ENCODE results near the gene ANKK1.

DNA sequence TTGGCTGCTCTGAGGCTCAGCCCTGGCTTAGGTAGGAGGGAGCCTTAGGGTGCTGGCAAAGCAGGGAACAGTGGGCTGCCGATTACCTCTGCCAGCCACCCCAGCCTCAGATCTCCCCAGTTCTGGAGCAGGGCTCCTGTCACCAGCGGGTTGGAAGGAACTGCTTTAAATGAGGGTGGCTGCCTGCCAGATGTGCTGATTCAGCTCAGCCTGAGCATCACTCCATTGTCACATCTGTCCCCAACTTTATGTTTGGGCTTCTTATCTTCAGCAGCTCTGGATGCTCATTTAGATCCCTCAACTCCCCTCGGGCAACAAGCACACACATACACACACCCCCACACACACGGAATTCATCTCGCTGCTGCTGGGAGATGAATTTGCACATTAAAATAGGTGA lies 16.9 kb upstream of the ANKK1 start:
- no peak for TF ChIP-seq FOSL1 (IDR thresholded peaks at IDR 0.05; ENCODE audit: low read depth)
- TF ChIP-seq REST (IDR thresholded peaks at IDR 0.05; ENCODE audit: low read depth), result no peak
- no peak for TF ChIP-seq POLR2A (IDR thresholded peaks at IDR 0.05; ENCODE audit: borderline replicate concordance, extremely low read depth, insufficient read depth, insufficient read length)
- no peak for TF ChIP-seq EGR1 (IDR thresholded peaks at IDR 0.05; ENCODE audit: low read depth)
- no peak for TF ChIP-seq RAD21 (IDR thresholded peaks at IDR 0.05; ENCODE audit: low read depth)
- TF ChIP-seq CTCF (IDR thresholded peaks at IDR 0.05 in 2 of 3, conservative IDR thresholded peaks at IDR 0.05 in 1 of 3; ENCODE audit: borderline replicate concordance in 1 of 3, insufficient read depth in 1 of 3, low read depth in 2 of 3, low read length in 2 of 3), result no peak
- TF ChIP-seq EZH2 (IDR thresholded peaks at IDR 0.05), result no peak
- TF ChIP-seq SRF (IDR thresholded peaks at IDR 0.05; ENCODE audit: low read depth), result no peak
- no peak for TF ChIP-seq ATF3 (IDR thresholded peaks at IDR 0.05)
- TF ChIP-seq, protein P1, sequence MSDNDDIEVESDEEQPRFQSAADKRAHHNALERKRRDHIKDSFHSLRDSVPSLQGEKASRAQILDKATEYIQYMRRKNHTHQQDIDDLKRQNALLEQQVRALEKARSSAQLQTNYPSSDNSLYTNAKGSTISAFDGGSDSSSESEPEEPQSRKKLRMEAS (IDR thresholded peaks at IDR 0.05), result no peak
- TF ChIP-seq CBX3 (IDR thresholded peaks at IDR 0.05; ENCODE audit: low read depth), result no peak
- TF ChIP-seq SIN3A (IDR thresholded peaks at IDR 0.05; ENCODE audit: low read depth), result no peak
- no peak for TF ChIP-seq CEBPB (IDR thresholded peaks at IDR 0.05; ENCODE audit: low read depth)
- TF ChIP-seq POLR2AphosphoS5 (IDR thresholded peaks at IDR 0.05; ENCODE audit: low read depth, low read length), result no peak

All from HCT116 (cell line).